Fibroblast of lung (primary cell): ENCODE measurements around the gene ARPC5.

Experiments used
- CTCF ChIP-seq, 2 donors: IDR thresholded peaks in 1 of 2; conservative IDR thresholded peaks in 1 of 2; 1 replicate in 1 of 2; 2 replicates in 1 of 2; pipeline ENCODE4 v1.5.1; 2011 to 2012; ENCODE audit warnings: low read length in 2 of 2, control low read depth in 1 of 2, inconsistent platforms in 1 of 2, low read depth in 1 of 2, mild to moderate bottlenecking in 1 of 2
- EZH2 ChIP-seq: IDR thresholded peaks from 2 replicates; pipeline ENCODE4 v1.5.1; 2012; ENCODE audit warnings: low read length, control low read depth, mild to moderate bottlenecking; ENCODE audit errors: missing control alignments

- peak; percentile 69 to 76 for TF ChIP-seq CTCF (conservative IDR thresholded peaks at IDR 0.05 in 1 of 2, IDR thresholded peaks at IDR 0.05 in 1 of 2; ENCODE audit: low read depth in 1 of 2, low read length in 2 of 2)
- TF ChIP-seq EZH2 = no peak
Measured at GRCh38 chr1:183685112-183685713, 49.6 kb upstream of the ARPC5 start.
